T-cell (primary cell): ENCODE results near the gene CLIC5. TPM values are rescaled to one million over a fixed set of nuclear protein-coding genes. Genes with fewer than 3 reads are reported as not detected.

ENCODE experiments used
- ATAC-seq, 4 experiments: fragments of 200-7000 bp in 3 of 4; fragments of 150-1000 bp in 1 of 4; cut with Tn5 transposase; replicated peaks in 1 of 4; 1 replicate in 3 of 4; 2 replicates in 1 of 4; pipeline ENCODE4 v1.10.0; 2021; ENCODE audit warnings: moderate library complexity in 3 of 4, mild to moderate bottlenecking in 2 of 4, moderate number of reproducible peaks in 1 of 4
- CTCF ChIA-PET, 2 donors: fragments of 300-600 bp; sonication (Branson Sonifier 250); formaldehyde crosslinking; loops; one replicate each; lab custom pipeline; 2022; ENCODE audit warnings: antibody characterized with exemption in 2 of 2; lab: Charles Lee
- POLR2A ChIA-PET, 2 donors: fragments of 300-600 bp; sonication (Branson Sonifier 250); formaldehyde crosslinking; loops; one replicate each; lab custom pipeline; 2022; ENCODE audit warnings: antibody characterized with exemption in 2 of 2; lab: Charles Lee
- DNase-seq, 35 experiments: peaks; one replicate each; pipeline versions ENCODE4 v3.0.0 to v3.0.0-alpha.2; 2013 to 2023
- H3K27ac ChIP-seq: one replicate; pipeline ENCODE4 v1.5.1; 2013; ENCODE audit warnings: low read length
- H3K27me3 ChIP-seq, 2 experiments: replicated peaks in 1 of 2; 1 replicate in 1 of 2; 2 replicates in 1 of 2; pipeline versions ENCODE4 v1.6.1 to v1.7.0; 2013; ENCODE audit warnings: low read length in 1 of 2, mixed read lengths in 1 of 2; ENCODE audit not compliant: control insufficient read depth in 2 of 2, insufficient read depth in 2 of 2; ENCODE audit errors: extremely low read depth in 1 of 2
- H3K36me3 ChIP-seq, 2 donors: 1 replicate in 1 of 2; 2 replicates in 1 of 2; pipeline versions ENCODE4 v1.6.1 to v1.7.0; 2013; ENCODE audit warnings: low read length in 1 of 2; ENCODE audit not compliant: control insufficient read depth in 2 of 2, insufficient read depth in 1 of 2; ENCODE audit errors: extremely low read depth in 1 of 2
- H3K4me1 ChIP-seq, 2 experiments: 1 replicate in 1 of 2; 2 replicates in 1 of 2; pipeline versions ENCODE4 v1.6.1 to v1.7.0; 2013; ENCODE audit warnings: low read length in 2 of 2, mixed read lengths in 1 of 2; ENCODE audit not compliant: insufficient read depth in 2 of 2, control insufficient read depth in 1 of 2; ENCODE audit errors: extremely low read depth in 1 of 2
- H3K4me3 ChIP-seq, 2 donors: 1 replicate in 1 of 2; 2 replicates in 1 of 2; pipeline versions ENCODE4 v1.5.1 to v1.7.0; 2013; ENCODE audit warnings: mild to moderate bottlenecking in 2 of 2, low read length in 1 of 2, moderate library complexity in 1 of 2; ENCODE audit not compliant: control insufficient read depth in 1 of 2; ENCODE audit errors: extremely low read depth in 1 of 2
- H3K9me3 ChIP-seq: 2 replicates; pipeline ENCODE4 v1.7.0; 2013
- H3K27ac Mint-ChIP-seq, 2 donors: one replicate each; pipeline ENCODE4 v1.8.0; 2020 to 2021; ENCODE audit warnings: mild to moderate bottlenecking in 2 of 2, mixed read lengths in 2 of 2
- H3K27me3 Mint-ChIP-seq, 2 donors: one replicate each; pipeline ENCODE4 v1.8.0; 2021 to 2022; ENCODE audit warnings: mixed read lengths in 2 of 2
- H3K36me3 Mint-ChIP-seq: one replicate; pipeline ENCODE4 v1.8.0; 2021; ENCODE audit warnings: mixed read lengths
- H3K4me1 Mint-ChIP-seq, 3 donors: one replicate each; pipeline ENCODE4 v1.8.0; 2020 to 2022; ENCODE audit warnings: mixed read lengths in 3 of 3, mild to moderate bottlenecking in 1 of 3
- H3K4me3 Mint-ChIP-seq, 3 donors: one replicate each; pipeline ENCODE4 v1.8.0; 2020 to 2022; ENCODE audit warnings: mild to moderate bottlenecking in 3 of 3, mixed read lengths in 3 of 3, moderate library complexity in 3 of 3
- H3K9me3 Mint-ChIP-seq, 3 donors: one replicate each; pipeline ENCODE4 v1.8.0; 2020 to 2022; ENCODE audit warnings: mixed read lengths in 3 of 3
- WGBS: methylation state at CpG from one replicate; pipeline ENCODE4 v1.1.5; 2013; ENCODE audit warnings: missing lambda C conversion rate; ENCODE audit not compliant: insufficient coverage; 5-methylcytosine and 5-hydroxymethylcytosine counted together
- total RNA-seq, 35 experiments: library from RNA in 6 of 35; stranded (reverse) in 6 of 35; fragments of 120-200 nt in 1 of 35; gene quantifications; one replicate each; pipeline versions ENCODE4 v1.2.1 to v1.2.4 and lab custom pipeline; 2013 to 2026

CLIC5 gene
- total RNA-seq, 5 donors from 2014 or later (not counting 1 experiment from before 2014, with no cell fraction given): 3.8 to 17.8 (median 7.1) TPM

DNA sequence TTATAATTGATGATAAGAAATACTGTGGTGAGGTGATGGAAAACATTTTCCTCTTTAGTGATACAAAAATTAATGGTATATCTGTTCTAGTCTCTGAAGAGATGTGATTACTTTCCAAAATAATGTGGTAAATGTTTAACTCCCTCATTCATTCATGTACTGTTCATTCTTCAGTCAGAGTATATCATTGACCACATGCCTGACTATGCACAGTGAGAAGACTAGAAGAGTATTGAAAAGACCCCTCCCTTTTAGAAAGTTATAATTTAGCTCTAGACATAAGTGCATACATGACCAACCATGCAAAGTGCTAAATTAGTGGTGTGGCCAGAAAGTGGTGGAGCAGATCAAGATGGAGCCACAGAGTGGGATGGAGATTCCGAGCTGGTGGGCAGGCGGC is 133.0 kb downstream of the CLIC5 start:
- Mint-ChIP-seq H3K36me3 (no peaks in the 10 kb centered on the region), H3K4me3 (no peak overlapping the region), H3K27me3 (peaks cover 0 to 7% of the 10 kb centered on the region in 2 donors), H3K9me3 (peaks cover 0 to 8% (median 2%) of the 10 kb centered on the region in 3 donors), H3K4me1 (no peaks in the 10 kb centered on the region), H3K27ac (no peak overlapping the region)
- H3K4me1 ChIP-seq: no peaks in the 10 kb centered on the region
- WGBS: 100% methylated on average over 1 of the region's 2 CpGs
- CTCF ChIA-PET: no interaction called here
- DNase-seq (no peak), ATAC-seq (no peak)
- H3K27me3 ChIP-seq: peaks cover 0 to 3% of the 10 kb centered on the region in 2 experiments
- no peaks in the 10 kb centered on the region for H3K9me3 ChIP-seq
- POLR2A ChIA-PET: no interaction called here
- H3K36me3 ChIP-seq: no peaks in the 10 kb centered on the region
- no peak overlapping the region for H3K27ac ChIP-seq
- no peak overlapping the region for H3K4me3 ChIP-seq

GRCh38 chr6:45881705-45882467 is 133.8 kb downstream of the CLIC5 start:
- Histone ChIP-seq H3K27me3 (peaks cover 0 to 3% of the 10 kb centered on the region in 2 experiments), H3K4me3 (no peak overlapping the region), H3K27ac (no peak overlapping the region), H3K4me1 (no peaks in the 10 kb centered on the region), H3K9me3 (no peaks in the 10 kb centered on the region), H3K36me3 (no peaks in the 10 kb centered on the region)
- ATAC-seq (no peak), DNase-seq (no peak)
- no peak overlapping the region for H3K27ac Mint-ChIP-seq
- H3K9me3 Mint-ChIP-seq: peaks cover 0 to 8% (median 2%) of the 10 kb centered on the region in 3 donors
- no peak overlapping the region for H3K4me3 Mint-ChIP-seq
- peaks cover 0 to 7% of the 10 kb centered on the region in 2 donors for H3K27me3 Mint-ChIP-seq
- ChIA-PET POLR2A (no interaction called here), CTCF (no interaction called here)
- 86% methylated on average over 1 of the region's 3 CpGs for WGBS
- H3K4me1 Mint-ChIP-seq: no peaks in the 10 kb centered on the region
- H3K36me3 Mint-ChIP-seq: no peaks in the 10 kb centered on the region

DNA sequence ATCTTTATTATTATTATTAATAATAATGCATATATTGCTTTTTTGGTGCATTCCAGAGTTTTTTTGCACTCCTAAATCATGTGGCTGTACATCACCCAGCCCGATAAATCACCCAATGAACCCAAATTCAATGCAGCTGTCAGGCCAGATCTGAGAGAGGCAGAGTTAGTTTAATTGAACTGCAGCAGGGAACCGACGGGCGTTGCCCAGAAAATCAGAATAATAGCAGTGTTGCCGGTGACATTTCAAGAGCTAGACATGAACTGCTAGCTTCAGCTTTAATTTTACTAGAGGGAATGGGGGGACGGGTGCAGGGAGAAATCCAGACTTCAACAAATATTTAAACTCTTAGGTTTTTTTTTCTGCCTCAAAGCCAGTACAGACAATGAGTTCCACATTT is 135.0 kb downstream of the CLIC5 start:
- Histone ChIP-seq H3K4me3 (no peak overlapping the region), H3K4me1 (no peaks in the 10 kb centered on the region), H3K36me3 (no peaks in the 10 kb centered on the region), H3K27ac (no peak overlapping the region), H3K9me3 (no peaks in the 10 kb centered on the region), H3K27me3 (peaks cover 0 to 3% of the 10 kb centered on the region in 2 experiments)
- ChIA-PET POLR2A (no interaction called here), CTCF (no interaction called here)
- WGBS: 100% methylated on average over 1 of the region's 6 CpGs
- H3K4me1 Mint-ChIP-seq: no peaks in the 10 kb centered on the region
- ATAC-seq (no peak), DNase-seq (no peak)
- no peaks in the 10 kb centered on the region for H3K36me3 Mint-ChIP-seq
- peaks cover under 1 to 7% of the 10 kb centered on the region in 2 donors for H3K27me3 Mint-ChIP-seq
- H3K9me3 Mint-ChIP-seq: peaks cover 0 to 8% (median 2%) of the 10 kb centered on the region in 3 donors
- H3K27ac Mint-ChIP-seq: no peak overlapping the region
- no peak overlapping the region for H3K4me3 Mint-ChIP-seq

DNA sequence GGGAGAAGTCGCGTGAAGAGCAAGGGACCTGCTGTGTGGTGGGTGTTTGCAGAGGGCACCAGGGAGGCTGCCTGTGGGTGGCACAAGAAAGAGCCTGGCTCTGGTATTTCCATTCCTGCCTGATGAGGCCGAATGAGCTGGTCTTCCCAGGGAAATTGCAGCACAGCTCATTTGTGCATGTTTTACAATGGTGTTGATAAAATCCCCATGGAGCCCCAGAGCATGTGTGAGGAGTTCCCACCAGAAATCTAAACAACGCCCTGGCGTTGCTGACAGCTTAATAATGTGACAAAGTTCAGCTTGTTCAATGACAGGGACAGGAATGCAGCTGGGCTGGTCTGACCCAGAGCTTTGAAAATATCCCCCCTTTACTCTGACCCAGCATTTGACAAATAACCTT is 135.5 kb downstream of the CLIC5 start:
- no peak for DNase-seq
- no peak overlapping the region for H3K27ac Mint-ChIP-seq
- Histone ChIP-seq H3K4me3 (no peak overlapping the region), H3K27me3 (peaks cover 0 to 3% of the 10 kb centered on the region in 2 experiments), H3K4me1 (no peaks in the 10 kb centered on the region), H3K27ac (no peak overlapping the region), H3K9me3 (no peaks in the 10 kb centered on the region), H3K36me3 (no peaks in the 10 kb centered on the region)
- no peaks in the 10 kb centered on the region for H3K4me1 Mint-ChIP-seq
- H3K27me3 Mint-ChIP-seq: peaks cover 1 to 7% of the 10 kb centered on the region in 2 donors
- CTCF ChIA-PET: no interaction called here
- 84% methylated on average over 5 of the region's 5 CpGs for WGBS
- peaks cover 0 to 8% (median 2%) of the 10 kb centered on the region in 3 donors for H3K9me3 Mint-ChIP-seq
- no peaks in the 10 kb centered on the region for H3K36me3 Mint-ChIP-seq
- POLR2A ChIA-PET: no interaction called here
- no peak for ATAC-seq
- no peak overlapping the region for H3K4me3 Mint-ChIP-seq

- H3K4me3 Mint-ChIP-seq: no peak overlapping the region
- H3K27me3 Mint-ChIP-seq: peaks cover 1 to 7% of the 10 kb centered on the region in 2 donors
- Histone ChIP-seq H3K4me1 (no peaks in the 10 kb centered on the region), H3K27ac (no peak overlapping the region), H3K27me3 (peaks cover 0 to 3% of the 10 kb centered on the region in 2 experiments), H3K4me3 (no peak overlapping the region), H3K36me3 (no peaks in the 10 kb centered on the region), H3K9me3 (no peaks in the 10 kb centered on the region)
- no peak overlapping the region for H3K27ac Mint-ChIP-seq
- peaks cover 0 to 8% (median 2%) of the 10 kb centered on the region in 3 donors for H3K9me3 Mint-ChIP-seq
- ChIA-PET POLR2A (no interaction called here), CTCF (no interaction called here)
- no peaks in the 10 kb centered on the region for H3K36me3 Mint-ChIP-seq
- 84% methylated on average over 4 of the region's 5 CpGs for WGBS
- H3K4me1 Mint-ChIP-seq: no peaks in the 10 kb centered on the region
- no peak for DNase-seq
- ATAC-seq: no peak
These were observed 137.6 kb downstream of the CLIC5 start for GRCh38 chr6:45877970-45878590.

GRCh38 chr6:45872827-45873365 is 142.8 kb downstream of the CLIC5 start:
- ChIA-PET POLR2A (no interaction called here), CTCF (no interaction called here)
- Histone ChIP-seq H3K27ac (no peak overlapping the region), H3K27me3 (no peaks in the 10 kb centered on the region), H3K36me3 (no peaks in the 10 kb centered on the region), H3K9me3 (no peaks in the 10 kb centered on the region), H3K4me3 (no peak overlapping the region), H3K4me1 (no peaks in the 10 kb centered on the region)
- no peak for ATAC-seq
- DNase-seq: no peak
- H3K36me3 Mint-ChIP-seq: no peaks in the 10 kb centered on the region
- H3K27me3 Mint-ChIP-seq: peaks cover 7 to 8% of the 10 kb centered on the region in 2 donors
- no peak overlapping the region for H3K4me3 Mint-ChIP-seq
- H3K9me3 Mint-ChIP-seq: no peaks in the 10 kb centered on the region
- H3K27ac Mint-ChIP-seq: no peak overlapping the region
- 100% methylated on average over 4 of the region's 7 CpGs for WGBS
- no peaks in the 10 kb centered on the region for H3K4me1 Mint-ChIP-seq
